Gastroesophageal sphincter (tissue), 4 donors: ENCODE data around the gene NANOS3. TPM values are rescaled to one million over a fixed set of nuclear protein-coding genes. Genes with fewer than 3 reads are reported as not detected.
A peak's percentile ranks its signal among the peaks of the same experiment; 100 is the strongest.

Experiments used
- ATAC-seq: fragments of 150-250 bp; one replicate; pipeline ENCODE4 v1.9.1; 2016; ENCODE audit warnings: mild to moderate bottlenecking, moderate library complexity
- H3K27ac ChIP-seq, 4 donors: fragments of 200-600 bp; sonication (generic) in 3 of 4; 1 replicate in 3 of 4; 2 replicates in 1 of 4; pipeline ENCODE4 v1.5.1; 2016 to 2019
- H3K27me3 ChIP-seq: fragments of 200-600 bp; sonication (generic); one replicate; pipeline ENCODE4 v1.5.1; 2019
- H3K36me3 ChIP-seq, 2 donors: fragments of 200-600 bp; sonication (generic); one replicate each; pipeline ENCODE4 v1.5.1; 2019; ENCODE audit warnings: control low read depth in 1 of 2
- H3K4me1 ChIP-seq, 3 donors: fragments of 200-600 bp; sonication (generic); 1 replicate in 2 of 3; 2 replicates in 1 of 3; pipeline ENCODE4 v1.5.1; 2016 to 2019; ENCODE audit warnings: control low read depth in 2 of 3
- H3K4me3 ChIP-seq, 2 donors: fragments of 200-600 bp; sonication (generic); one replicate each; pipeline ENCODE4 v1.5.1; 2019; ENCODE audit warnings: mild to moderate bottlenecking in 1 of 2, moderate library complexity in 1 of 2
- H3K9me3 ChIP-seq, 3 donors: fragments of 200-600 bp; sonication (generic); one replicate each; pipeline ENCODE4 v1.5.1; 2017 to 2019; ENCODE audit warnings: control low read depth in 2 of 3
- CTCF ChIP-seq, 4 experiments: fragments of 200-600 bp in 2 of 4; fragments of 450-650 bp in 2 of 4; sonication (generic) in 1 of 4; IDR thresholded peaks; one replicate each; pipeline ENCODE4 v1.5.1; 2017 to 2019; ENCODE audit warnings: antibody characterized with exemption in 4 of 4, mild to moderate bottlenecking in 2 of 4, moderate library complexity in 2 of 4
- EP300 ChIP-seq: sonication (generic); formaldehyde crosslinking; IDR thresholded peaks from one replicate; pipeline ENCODE4 v1.6.1; 2017; ENCODE audit warnings: antibody characterized with exemption, mild to moderate bottlenecking
- POLR2A ChIP-seq, 2 donors: fragments of 450-650 bp; IDR thresholded peaks; one replicate each; pipeline ENCODE4 v1.6.1; 2017; ENCODE audit warnings: antibody characterized with exemption in 2 of 2, mild to moderate bottlenecking in 2 of 2, moderate library complexity in 1 of 2
- POLR2AphosphoS5 ChIP-seq: sonication (generic); formaldehyde crosslinking; IDR thresholded peaks from one replicate; pipeline ENCODE4 v1.6.1; 2017; ENCODE audit warnings: antibody characterized with exemption
- WGBS, 2 donors: methylation state at CpG; one replicate each; pipeline ENCODE4 v1.1.5; 2018; ENCODE audit warnings: low coverage in 1 of 2; 5-methylcytosine and 5-hydroxymethylcytosine counted together
- total RNA-seq, 4 donors: library from RNA; depleted of rRNA; stranded (reverse); fragments of >200 nt; gene quantifications; one replicate each; pipeline ENCODE4 v1.1.0, GENCODE V29; 2016

NANOS3 gene
- total RNA-seq, 4 donors from 2014 or later, result 1.1 to 5.0 TPM; not detected in 2

- no peaks in the 10 kb centered on the region for H3K9me3 ChIP-seq
- H3K36me3 ChIP-seq, result no peaks in the 10 kb centered on the region
- H3K4me3 ChIP-seq, result no peak overlapping the region
- H3K27me3 ChIP-seq, result peaks cover 16% of the 10 kb centered on the region
- WGBS, 2 donors, result 41 to 75% methylated on average over 3 to 6 of the region's 35 CpGs
- no peak for TF ChIP-seq POLR2AphosphoS5
- peaks cover 0 to 12% (median 4%) of the 10 kb centered on the region in 3 donors for H3K4me1 ChIP-seq
- no peak overlapping the region for H3K27ac ChIP-seq
- no peak for ATAC-seq
These were observed 3.0 kb upstream of the NANOS3 start for GRCh38 chr19:13873834-13874515.

DNA sequence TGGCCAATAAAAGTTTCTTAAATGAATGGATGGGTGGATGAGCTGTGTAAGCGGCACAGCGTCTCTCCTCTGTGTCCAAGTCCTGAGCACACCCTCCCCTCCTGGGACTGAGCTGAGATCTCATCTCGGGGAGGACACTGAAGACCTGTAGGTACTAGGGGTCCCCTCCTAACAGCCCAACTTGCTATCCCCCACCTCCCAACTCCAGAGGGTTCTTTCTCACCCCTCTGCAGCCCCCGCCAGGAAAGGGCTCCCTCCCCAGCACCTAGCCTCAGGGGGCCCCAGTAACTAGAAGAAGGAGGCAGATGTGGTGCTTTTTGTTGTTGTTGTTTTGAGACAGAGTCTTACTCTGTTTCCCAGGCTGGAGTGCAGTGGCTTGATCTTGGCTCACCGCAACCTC, 1.1 kb upstream of the NANOS3 start:
- Histone ChIP-seq H3K27ac (no peak overlapping the region), H3K36me3 (no peaks in the 10 kb centered on the region), H3K4me3 (no peak overlapping the region), H3K27me3 (peaks cover 16% of the 10 kb centered on the region), H3K4me1 (peaks cover 0 to 28% (median 16%) of the 10 kb centered on the region in 3 donors), H3K9me3 (no peaks in the 10 kb centered on the region)
- TF ChIP-seq POLR2A (IDR thresholded peaks at IDR 0.05), result no peak
- no peak for TF ChIP-seq CTCF (IDR thresholded peaks at IDR 0.05)
- no peak for TF ChIP-seq EP300
- TF ChIP-seq POLR2AphosphoS5, result no peak
- WGBS, 2 donors, result 80 to 93% methylated on average over 1 to 3 of the region's 5 CpGs
- no peak for ATAC-seq

DNA sequence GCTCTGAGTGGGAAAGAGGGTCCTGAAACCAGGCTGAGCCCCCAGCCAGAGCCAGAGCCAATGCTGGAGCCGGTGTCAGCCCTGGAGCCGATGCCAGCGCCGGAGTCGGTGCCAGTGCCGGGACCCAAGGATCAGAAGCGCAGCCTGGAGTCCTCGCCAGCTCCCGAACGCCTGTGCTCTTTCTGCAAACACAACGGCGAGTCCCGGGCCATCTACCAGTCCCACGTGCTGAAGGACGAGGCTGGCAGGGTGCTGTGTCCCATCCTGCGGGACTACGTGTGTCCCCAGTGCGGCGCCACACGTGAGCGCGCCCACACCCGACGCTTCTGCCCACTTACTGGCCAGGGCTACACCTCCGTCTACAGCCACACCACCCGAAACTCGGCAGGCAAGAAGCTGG, 369 bp downstream of the NANOS3 start:
- Histone ChIP-seq H3K27me3 (peaks cover 15% of the 10 kb centered on the region), H3K4me3 (no peak overlapping the region), H3K9me3 (no peaks in the 10 kb centered on the region), H3K4me1 (peaks cover 0 to 41% (median 16%) of the 10 kb centered on the region in 3 donors), H3K36me3 (no peaks in the 10 kb centered on the region), H3K27ac (no peak overlapping the region)
- no peak for TF ChIP-seq CTCF (IDR thresholded peaks at IDR 0.05)
- TF ChIP-seq POLR2A (IDR thresholded peaks at IDR 0.05), result no peak
- no peak for TF ChIP-seq POLR2AphosphoS5
- no peak for TF ChIP-seq EP300
- no CpG with 5 or more reads among the region's 27 CpGs for WGBS, 2 donors
- ATAC-seq, result no peak

- H3K4me3 ChIP-seq, result peak overlapping the region in 1 of 2 donors; percentile 31
- 0 to 2% methylated on average over 9 to 15 of the region's 34 CpGs for WGBS, 2 donors
These were observed 3.4 kb downstream of the NANOS3 start for GRCh38 chr19:13880059-13881043.

More at GRCh38 chr19:13880059-13881043, 3.4 kb downstream of the NANOS3 start:
- Histone ChIP-seq H3K9me3 (no peaks in the 10 kb centered on the region), H3K27ac (peak overlapping the region; percentile 24 to 84 (median 79)), H3K4me1 (peaks cover 0 to 29% (median 12%) of the 10 kb centered on the region in 3 donors), H3K27me3 (no peaks in the 10 kb centered on the region), H3K36me3 (no peaks in the 10 kb centered on the region)
- TF ChIP-seq POLR2AphosphoS5 (peak; percentile 78), CTCF (IDR thresholded peaks at IDR 0.05) (peak in 3 of 4 experiments; percentile 99 to 100 (median 100)), EP300 (no peak)
- peak; percentile 99 for ATAC-seq
